Sigmoid colon (tissue), 4 donors: ENCODE data around the gene NOL11.

Source experiments
- CTCF ChIP-seq, 4 experiments: fragments of 450-650 bp in 3 of 4; fragments of 200-600 bp in 1 of 4; IDR thresholded peaks; one replicate each; pipeline ENCODE4 v1.5.1; 2016 to 2019; ENCODE audit warnings: antibody characterized with exemption in 4 of 4, mild to moderate bottlenecking in 3 of 4, moderate library complexity in 2 of 4
- EP300 ChIP-seq, 4 donors: sonication (generic); formaldehyde crosslinking; IDR thresholded peaks; one replicate each; pipeline ENCODE4 v1.6.1; 2017; ENCODE audit warnings: antibody characterized with exemption in 4 of 4
- POLR2A ChIP-seq, 2 donors: fragments of 450-650 bp; IDR thresholded peaks; one replicate each; pipeline ENCODE4 v1.6.1; 2016; ENCODE audit warnings: antibody characterized with exemption in 2 of 2, mild to moderate bottlenecking in 2 of 2, moderate library complexity in 2 of 2
- POLR2AphosphoS5 ChIP-seq, 4 donors: sonication (generic); formaldehyde crosslinking; IDR thresholded peaks; one replicate each; pipeline ENCODE4 v1.6.1; 2017; ENCODE audit warnings: antibody characterized with exemption in 4 of 4

GRCh38 chr17:67769231-67769630, 51.5 kb downstream of the NOL11 start:
- no peak for TF ChIP-seq CTCF (IDR thresholded peaks at IDR 0.05)
- TF ChIP-seq POLR2AphosphoS5 (IDR thresholded peaks at IDR 0.05): no peak
- TF ChIP-seq POLR2A (IDR thresholded peaks at IDR 0.05): no peak
- no peak for TF ChIP-seq EP300 (IDR thresholded peaks at IDR 0.05)
